Neural cell (in vitro differentiated cells): ENCODE measurements around the gene ITIH2.

Source experiments
- CTCF ChIP-seq: fragments of 450-650 bp; IDR thresholded peaks from 2 replicates; pipeline ENCODE4 v1.5.1; 2014; ENCODE audit warnings: antibody characterized with exemption, mild to moderate bottlenecking, moderate library complexity; ENCODE audit not compliant: poor library complexity, severe bottlenecking
- POLR2AphosphoS5 ChIP-seq: IDR thresholded peaks from 2 replicates; pipeline ENCODE4 v1.6.1; 2012

- no peak for TF ChIP-seq CTCF
- no peak for TF ChIP-seq POLR2AphosphoS5
Observed at GRCh38 chr10:7710446-7710845, 7.3 kb downstream of the ITIH2 start.
